ENCODE results near the gene RGS8. TPM values are rescaled to one million over a fixed set of nuclear protein-coding genes. Genes with fewer than 3 reads are reported as not detected.

The RGS8 gene
- total RNA-seq, 1 donor from 2014 or later = 3.5 TPM

- Mint-ChIP-seq H3K36me3 (ENCODE audit: unreplicated experiment) (no peaks in the 10 kb centered on the region), H3K4me1 (ENCODE audit: low read depth, unreplicated experiment) (peaks cover 12% of the 10 kb centered on the region), H3K27ac (ENCODE audit: unreplicated experiment) (no peak overlapping the region), H3K9me3 (ENCODE audit: unreplicated experiment) (peaks cover 3% of the 10 kb centered on the region), H3K4me3 (ENCODE audit: unreplicated experiment) (no peak overlapping the region), H3K27me3 (ENCODE audit: unreplicated experiment) (peaks cover 3% of the 10 kb centered on the region)
- TF ChIP-seq CTCF (IDR thresholded peaks at IDR 0.05; ENCODE audit: partially characterized antibody, unreplicated experiment) = no peak
- DNase-seq = no peak
These were observed 31.5 kb downstream of the RGS8 start for GRCh38 chr1:182652933-182653332.

GRCh38 chr1:182651339-182651724 is 33.1 kb downstream of the RGS8 start:
- TF ChIP-seq CTCF (IDR thresholded peaks at IDR 0.05; ENCODE audit: partially characterized antibody, unreplicated experiment) = no peak
- DNase-seq = no peak
- no peaks in the 10 kb centered on the region for H3K36me3 Mint-ChIP-seq (ENCODE audit: unreplicated experiment)
- H3K9me3 Mint-ChIP-seq (ENCODE audit: unreplicated experiment) = no peaks in the 10 kb centered on the region
- H3K4me1 Mint-ChIP-seq (ENCODE audit: low read depth, unreplicated experiment) = peaks cover 4% of the 10 kb centered on the region
- H3K27me3 Mint-ChIP-seq (ENCODE audit: unreplicated experiment) = no peaks in the 10 kb centered on the region
- H3K4me3 Mint-ChIP-seq (ENCODE audit: unreplicated experiment) = no peak overlapping the region
- H3K27ac Mint-ChIP-seq (ENCODE audit: unreplicated experiment) = no peak overlapping the region

- no peaks in the 10 kb centered on the region for H3K27me3 Mint-ChIP-seq (ENCODE audit: unreplicated experiment)
- H3K27ac Mint-ChIP-seq (ENCODE audit: unreplicated experiment) = no peak overlapping the region
- H3K4me3 Mint-ChIP-seq (ENCODE audit: unreplicated experiment) = no peak overlapping the region
- peaks cover 2% of the 10 kb centered on the region for H3K4me1 Mint-ChIP-seq (ENCODE audit: low read depth, unreplicated experiment)
- no peak for TF ChIP-seq CTCF (IDR thresholded peaks at IDR 0.05; ENCODE audit: partially characterized antibody, unreplicated experiment)
- no peak for DNase-seq
- H3K9me3 Mint-ChIP-seq (ENCODE audit: unreplicated experiment) = no peaks in the 10 kb centered on the region
- no peaks in the 10 kb centered on the region for H3K36me3 Mint-ChIP-seq (ENCODE audit: unreplicated experiment)
These were observed 33.6 kb downstream of the RGS8 start for GRCh38 chr1:182650678-182651338.

GRCh38 chr1:182649041-182649440 is 35.3 kb downstream of the RGS8 start:
- H3K27me3 Mint-ChIP-seq (ENCODE audit: unreplicated experiment) = no peaks in the 10 kb centered on the region
- TF ChIP-seq CTCF (IDR thresholded peaks at IDR 0.05; ENCODE audit: partially characterized antibody, unreplicated experiment) = no peak
- H3K36me3 Mint-ChIP-seq (ENCODE audit: unreplicated experiment) = no peaks in the 10 kb centered on the region
- DNase-seq = no peak
- no peak overlapping the region for H3K4me3 Mint-ChIP-seq (ENCODE audit: unreplicated experiment)
- H3K27ac Mint-ChIP-seq (ENCODE audit: unreplicated experiment) = no peak overlapping the region
- no peaks in the 10 kb centered on the region for H3K9me3 Mint-ChIP-seq (ENCODE audit: unreplicated experiment)
- H3K4me1 Mint-ChIP-seq (ENCODE audit: low read depth, unreplicated experiment) = no peaks in the 10 kb centered on the region

- TF ChIP-seq CTCF (IDR thresholded peaks at IDR 0.05; ENCODE audit: partially characterized antibody, unreplicated experiment) = no peak
- no peaks in the 10 kb centered on the region for H3K36me3 Mint-ChIP-seq (ENCODE audit: unreplicated experiment)
- H3K27ac Mint-ChIP-seq (ENCODE audit: unreplicated experiment) = no peak overlapping the region
- H3K4me3 Mint-ChIP-seq (ENCODE audit: unreplicated experiment) = no peak overlapping the region
- no peak for DNase-seq
- H3K27me3 Mint-ChIP-seq (ENCODE audit: unreplicated experiment) = no peaks in the 10 kb centered on the region
- H3K4me1 Mint-ChIP-seq (ENCODE audit: low read depth, unreplicated experiment) = no peaks in the 10 kb centered on the region
- no peaks in the 10 kb centered on the region for H3K9me3 Mint-ChIP-seq (ENCODE audit: unreplicated experiment)
These were observed 37.6 kb downstream of the RGS8 start for GRCh38 chr1:182646739-182647138.

Measured in glutamatergic neuron (in vitro differentiated cells).